SK-N-SH treated with all-trans-retinoic acid at 6 μM for 48 hours (cell line): ENCODE measurements around the gene NAA20.

Experiments
- OSR1 ChIP-seq: fragments of 250-450 bp; sonication (Bioruptor Pico); IDR thresholded peaks from 2 replicates; pipeline ENCODE4 v1.8.0; 2022; ENCODE audit warnings: moderate library complexity, mild to moderate bottlenecking, inconsistent platforms
- TF ChIP-seq, protein P1 (sequence below): fragments of 250-450 bp; sonication (Bioruptor Pico); IDR thresholded peaks from 2 replicates; pipeline ENCODE4 v1.5.1; 2020; ENCODE audit warnings: low read depth, mild to moderate bottlenecking, moderate library complexity

DNA sequence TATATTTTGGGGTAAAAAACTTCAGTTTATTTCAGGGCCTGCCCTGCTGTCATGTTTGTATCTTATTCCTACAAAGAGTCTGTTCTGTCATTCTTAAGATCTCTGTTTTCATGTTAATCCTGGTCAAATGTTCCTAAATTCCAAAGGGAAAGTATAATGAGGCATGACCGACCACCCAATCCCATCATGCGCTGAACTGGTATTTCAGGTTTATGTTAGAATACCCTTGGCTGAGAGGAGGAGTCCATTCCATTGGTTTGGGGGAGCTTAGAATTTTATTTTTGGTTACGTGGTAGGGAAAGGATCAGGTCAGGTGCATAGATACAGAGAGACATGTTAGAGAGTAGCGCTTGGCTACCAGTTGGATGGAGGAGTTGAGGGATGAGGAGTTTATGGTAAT is 60.9 kb downstream of the NAA20 start:
- TF ChIP-seq OSR1 (CRISPR knock-in tag) = no peak
- TF ChIP-seq, protein P1, sequence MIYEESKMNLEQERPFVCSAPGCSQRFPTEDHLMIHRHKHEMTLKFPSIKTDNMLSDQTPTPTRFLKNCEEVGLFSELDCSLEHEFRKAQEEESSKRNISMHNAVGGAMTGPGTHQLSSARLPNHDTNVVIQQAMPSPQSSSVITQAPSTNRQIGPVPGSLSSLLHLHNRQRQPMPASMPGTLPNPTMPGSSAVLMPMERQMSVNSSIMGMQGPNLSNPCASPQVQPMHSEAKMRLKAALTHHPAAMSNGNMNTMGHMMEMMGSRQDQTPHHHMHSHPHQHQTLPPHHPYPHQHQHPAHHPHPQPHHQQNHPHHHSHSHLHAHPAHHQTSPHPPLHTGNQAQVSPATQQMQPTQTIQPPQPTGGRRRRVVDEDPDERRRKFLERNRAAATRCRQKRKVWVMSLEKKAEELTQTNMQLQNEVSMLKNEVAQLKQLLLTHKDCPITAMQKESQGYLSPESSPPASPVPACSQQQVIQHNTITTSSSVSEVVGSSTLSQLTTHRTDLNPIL (CRISPR knock-in tag) = no peak
